Gastroesophageal sphincter (tissue), 3 donors: ENCODE measurements around the gene CHI3L1.

ENCODE experiments used
- POLR2A ChIP-seq, 2 donors: fragments of 450-650 bp; IDR thresholded peaks; one replicate each; pipeline ENCODE4 v1.6.1; 2017; ENCODE audit warnings: antibody characterized with exemption in 2 of 2, mild to moderate bottlenecking in 2 of 2, moderate library complexity in 1 of 2
- TF ChIP-seq, protein P1 (sequence below), 4 experiments: fragments of 200-600 bp in 2 of 4; fragments of 450-650 bp in 2 of 4; sonication (generic) in 1 of 4; IDR thresholded peaks; one replicate each; pipeline ENCODE4 v1.5.1; 2017 to 2019; ENCODE audit warnings: antibody characterized with exemption in 4 of 4, mild to moderate bottlenecking in 2 of 4, moderate library complexity in 2 of 4

- TF ChIP-seq, protein P1, sequence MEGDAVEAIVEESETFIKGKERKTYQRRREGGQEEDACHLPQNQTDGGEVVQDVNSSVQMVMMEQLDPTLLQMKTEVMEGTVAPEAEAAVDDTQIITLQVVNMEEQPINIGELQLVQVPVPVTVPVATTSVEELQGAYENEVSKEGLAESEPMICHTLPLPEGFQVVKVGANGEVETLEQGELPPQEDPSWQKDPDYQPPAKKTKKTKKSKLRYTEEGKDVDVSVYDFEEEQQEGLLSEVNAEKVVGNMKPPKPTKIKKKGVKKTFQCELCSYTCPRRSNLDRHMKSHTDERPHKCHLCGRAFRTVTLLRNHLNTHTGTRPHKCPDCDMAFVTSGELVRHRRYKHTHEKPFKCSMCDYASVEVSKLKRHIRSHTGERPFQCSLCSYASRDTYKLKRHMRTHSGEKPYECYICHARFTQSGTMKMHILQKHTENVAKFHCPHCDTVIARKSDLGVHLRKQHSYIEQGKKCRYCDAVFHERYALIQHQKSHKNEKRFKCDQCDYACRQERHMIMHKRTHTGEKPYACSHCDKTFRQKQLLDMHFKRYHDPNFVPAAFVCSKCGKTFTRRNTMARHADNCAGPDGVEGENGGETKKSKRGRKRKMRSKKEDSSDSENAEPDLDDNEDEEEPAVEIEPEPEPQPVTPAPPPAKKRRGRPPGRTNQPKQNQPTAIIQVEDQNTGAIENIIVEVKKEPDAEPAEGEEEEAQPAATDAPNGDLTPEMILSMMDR (IDR thresholded peaks at IDR 0.05) = no peak
- no peak for TF ChIP-seq POLR2A (IDR thresholded peaks at IDR 0.05)
Observed at GRCh38 chr1:203151362-203152157, 34.9 kb downstream of the CHI3L1 start.
